ENCODE results near the gene SNAI3. TPM values are rescaled to one million over a fixed set of nuclear protein-coding genes. Genes with fewer than 3 reads are reported as not detected.
A peak's percentile ranks its signal among the peaks of the same experiment; 100 is the strongest.

Gene SNAI3
- total RNA-seq, 1 donor from 2014 or later = 7.0 TPM

DNA sequence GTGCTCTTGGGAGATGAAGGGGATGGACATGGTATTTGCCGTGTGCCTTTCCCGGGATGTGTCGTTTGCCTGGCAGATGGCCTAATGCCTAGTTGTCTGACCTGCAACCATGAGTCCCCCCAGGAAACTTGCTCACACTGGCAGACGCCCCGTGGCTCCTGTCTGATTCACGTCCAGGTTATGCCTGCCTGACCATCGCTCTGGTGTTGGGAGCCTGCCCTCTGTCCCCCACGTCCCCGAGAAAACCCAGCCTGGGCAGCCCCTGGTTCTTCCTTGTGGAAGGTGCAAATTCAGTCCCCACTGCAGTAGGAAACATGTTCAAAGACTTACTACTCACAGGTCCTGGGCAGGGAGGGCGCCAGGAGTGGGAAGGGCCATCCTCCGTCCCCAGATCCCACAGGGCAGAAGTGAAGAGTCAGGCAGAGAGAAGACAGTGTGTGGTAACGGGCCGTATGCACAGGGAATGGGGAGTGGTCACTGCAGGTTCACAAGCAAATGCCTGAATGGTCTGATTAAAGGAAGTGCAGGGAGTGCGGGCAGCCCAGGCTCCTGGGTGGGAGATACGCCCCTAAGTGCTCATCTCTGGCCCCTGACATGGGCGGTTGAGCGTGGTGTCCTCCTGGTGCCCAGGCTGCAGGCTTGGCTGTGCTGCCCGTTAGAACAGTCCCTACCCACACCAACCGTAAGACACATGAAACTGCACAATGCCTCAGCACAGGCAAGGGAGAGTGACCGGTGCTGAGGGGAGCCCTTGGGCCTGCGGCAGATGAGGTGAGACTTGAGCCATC is 4.2 kb upstream of the SNAI3 start:
- H3K27me3 ChIP-seq = peaks cover 12% of the 10 kb centered on the region
- no peak overlapping the region for H3K4me3 ChIP-seq
- peaks cover 26% of the 10 kb centered on the region for H3K4me1 ChIP-seq
- no peaks in the 10 kb centered on the region for H3K9me3 ChIP-seq
- H3K36me3 ChIP-seq = no peaks in the 10 kb centered on the region
- intact Hi-C loops (cut with DNase I) = no loop called here
- ATAC-seq (no peak), DNase-seq (no peak)
- TF ChIP-seq, protein P1, sequence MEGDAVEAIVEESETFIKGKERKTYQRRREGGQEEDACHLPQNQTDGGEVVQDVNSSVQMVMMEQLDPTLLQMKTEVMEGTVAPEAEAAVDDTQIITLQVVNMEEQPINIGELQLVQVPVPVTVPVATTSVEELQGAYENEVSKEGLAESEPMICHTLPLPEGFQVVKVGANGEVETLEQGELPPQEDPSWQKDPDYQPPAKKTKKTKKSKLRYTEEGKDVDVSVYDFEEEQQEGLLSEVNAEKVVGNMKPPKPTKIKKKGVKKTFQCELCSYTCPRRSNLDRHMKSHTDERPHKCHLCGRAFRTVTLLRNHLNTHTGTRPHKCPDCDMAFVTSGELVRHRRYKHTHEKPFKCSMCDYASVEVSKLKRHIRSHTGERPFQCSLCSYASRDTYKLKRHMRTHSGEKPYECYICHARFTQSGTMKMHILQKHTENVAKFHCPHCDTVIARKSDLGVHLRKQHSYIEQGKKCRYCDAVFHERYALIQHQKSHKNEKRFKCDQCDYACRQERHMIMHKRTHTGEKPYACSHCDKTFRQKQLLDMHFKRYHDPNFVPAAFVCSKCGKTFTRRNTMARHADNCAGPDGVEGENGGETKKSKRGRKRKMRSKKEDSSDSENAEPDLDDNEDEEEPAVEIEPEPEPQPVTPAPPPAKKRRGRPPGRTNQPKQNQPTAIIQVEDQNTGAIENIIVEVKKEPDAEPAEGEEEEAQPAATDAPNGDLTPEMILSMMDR (IDR thresholded peaks at IDR 0.05) = no peak
- H3K27ac ChIP-seq = no peak overlapping the region

DNA sequence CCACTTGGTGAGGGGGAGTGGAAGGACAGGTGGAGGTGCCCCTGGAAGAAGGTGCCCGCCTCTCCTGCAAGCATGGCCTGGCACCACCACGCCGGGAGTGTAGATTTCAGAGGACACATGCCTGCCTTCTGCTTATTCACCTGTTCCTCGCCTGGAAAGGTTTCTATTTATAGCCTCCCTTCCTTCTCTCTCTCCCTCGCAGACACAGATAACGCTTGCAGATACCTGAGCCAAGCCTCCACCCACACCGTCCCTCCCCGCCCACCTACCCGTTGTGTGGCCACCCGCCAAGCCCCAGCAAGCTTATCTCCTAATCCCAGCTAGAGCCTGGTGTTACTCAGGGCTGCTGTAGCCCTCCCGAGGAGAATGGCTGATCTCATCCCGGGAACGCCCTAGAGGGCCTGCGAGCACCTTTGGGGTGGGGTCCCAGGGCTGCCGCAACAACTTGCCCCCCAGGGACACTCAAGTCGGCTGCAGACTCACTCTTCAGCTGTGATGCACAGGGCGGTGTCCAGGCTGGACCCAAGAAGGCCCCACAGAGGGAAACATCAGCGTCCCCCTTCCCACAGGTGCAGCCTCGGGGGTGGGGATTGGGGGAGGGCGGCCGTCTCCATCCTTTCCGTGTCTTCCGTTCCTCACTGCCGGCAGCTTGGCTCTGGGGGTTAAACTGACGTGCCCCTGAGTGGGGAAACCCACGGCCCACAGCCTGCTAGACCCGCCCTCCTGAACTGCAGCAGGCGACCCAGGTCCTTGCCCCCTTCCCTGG is 1.9 kb upstream of the SNAI3 start:
- DNase-seq (no peak), ATAC-seq (no peak)
- Histone ChIP-seq H3K4me3 (no peak overlapping the region), H3K27ac (no peak overlapping the region), H3K36me3 (no peaks in the 10 kb centered on the region), H3K27me3 (peaks cover 12% of the 10 kb centered on the region), H3K9me3 (no peaks in the 10 kb centered on the region), H3K4me1 (peaks cover 26% of the 10 kb centered on the region)
- TF ChIP-seq, protein P1 (IDR thresholded peaks at IDR 0.05) = no peak
- intact Hi-C loops (cut with DNase I) = no loop called here

DNA sequence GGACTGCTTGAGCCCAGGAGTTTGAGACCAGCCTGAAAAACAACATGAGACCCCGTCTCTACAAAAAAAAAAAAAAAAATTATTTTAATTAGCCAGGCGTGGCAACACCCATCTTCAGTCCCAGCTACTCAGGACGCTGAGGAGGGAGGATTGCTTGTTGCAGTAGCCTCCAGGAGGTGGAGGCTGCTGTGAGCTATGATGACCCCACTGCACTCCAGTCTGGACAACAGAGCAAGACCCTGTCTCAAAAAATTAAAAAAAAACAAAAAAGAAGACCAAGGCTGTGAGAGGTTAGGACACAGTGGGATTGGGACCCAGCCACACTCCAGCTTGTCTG is 1.3 kb upstream of the SNAI3 start:
- DNase-seq = no peak
- H3K27me3 ChIP-seq = peaks cover 12% of the 10 kb centered on the region

DNA sequence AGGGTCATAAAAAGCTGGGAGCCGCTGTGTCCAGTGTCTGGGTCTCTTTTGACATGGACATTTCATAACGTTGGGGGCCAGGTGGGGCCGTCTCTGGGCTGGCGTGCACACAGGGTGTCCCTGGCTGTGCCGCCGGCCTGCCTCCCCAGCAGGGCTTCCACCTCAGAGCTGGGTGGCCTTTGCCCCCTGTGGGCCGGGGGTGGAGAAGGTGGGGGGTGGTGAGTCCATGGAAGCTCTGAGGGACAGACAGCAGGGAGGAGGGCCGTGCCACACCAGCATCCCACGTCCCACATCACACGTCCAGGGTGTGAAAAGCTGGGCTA is 908 bp upstream of the SNAI3 start:
- ATAC-seq (no peak), DNase-seq (no peak)
- Histone ChIP-seq H3K4me3 (no peak overlapping the region), H3K36me3 (no peaks in the 10 kb centered on the region), H3K9me3 (no peaks in the 10 kb centered on the region), H3K4me1 (peaks cover 23% of the 10 kb centered on the region), H3K27ac (no peak overlapping the region), H3K27me3 (peaks cover 12% of the 10 kb centered on the region)
- TF ChIP-seq, protein P1 (IDR thresholded peaks at IDR 0.05) = no peak
- intact Hi-C loops (cut with DNase I) = no loop called here

More for the DNA sequence above, 1.3 kb upstream of the SNAI3 start:
- no peak for ATAC-seq
- Histone ChIP-seq H3K4me3 (no peak overlapping the region), H3K4me1 (peaks cover 26% of the 10 kb centered on the region), H3K27ac (no peak overlapping the region), H3K36me3 (no peaks in the 10 kb centered on the region), H3K9me3 (no peaks in the 10 kb centered on the region)
- TF ChIP-seq, protein P1 (IDR thresholded peaks at IDR 0.05) = no peak
- intact Hi-C loops (cut with DNase I) = no loop called here

DNA sequence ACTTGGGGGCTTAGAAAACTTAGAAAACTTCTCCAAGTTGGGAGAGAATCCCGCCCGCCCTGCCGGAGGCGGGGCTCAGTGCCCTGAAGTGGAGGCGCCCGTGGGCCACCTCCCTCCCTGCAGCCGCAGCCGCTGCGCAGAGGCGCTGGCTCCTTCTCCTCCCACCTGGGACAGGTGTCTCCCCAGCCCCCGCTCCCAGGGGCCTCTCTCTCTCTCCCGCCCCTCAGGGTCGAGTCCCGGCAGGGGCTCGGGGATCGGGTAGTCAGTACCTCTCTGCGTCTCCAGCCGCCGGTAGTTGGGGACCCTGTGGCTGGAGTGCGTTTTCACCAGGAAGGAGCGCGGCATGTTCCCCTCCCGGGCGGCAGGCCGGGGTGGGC is 257 bp downstream of the SNAI3 start:
- H3K4me3 ChIP-seq = peak overlapping the region; percentile 60
- TF ChIP-seq, protein P1 (IDR thresholded peaks at IDR 0.05) = no peak
- intact Hi-C loops (cut with DNase I) = no loop called here
- ATAC-seq (peak; percentile 59), DNase-seq (peak; percentile 83)
- peaks cover 29% of the 10 kb centered on the region for H3K4me1 ChIP-seq
- H3K9me3 ChIP-seq = no peaks in the 10 kb centered on the region
- H3K27me3 ChIP-seq = peaks cover 13% of the 10 kb centered on the region
- peak overlapping the region; percentile 11 for H3K27ac ChIP-seq
- H3K36me3 ChIP-seq = no peaks in the 10 kb centered on the region

All from upper lobe of right lung (tissue), 1 donor.